Panc1 (cell line): Measurements from ENCODE around the gene APOBEC3A. TPM values are rescaled to one million over a fixed set of nuclear protein-coding genes. Genes with fewer than 3 reads are reported as not detected.

Experiments
- ATAC-seq: fragments of 200-7000 bp; cut with Tn5 transposase; 2 replicates; pipeline ENCODE4 v1.9.1; 2020; ENCODE audit warnings: mild to moderate bottlenecking, moderate library complexity
- BruUV-seq: library from RNA; stranded (reverse); fragments of 400-500 nt; replicated peaks from 2 replicates; lab custom pipeline; 2021; lab: Mats Ljungman, UMichigan
- CTCF ChIA-PET: fragments of 300-600 bp; sonication (Branson Sonifier 250); formaldehyde crosslinking; loops from one replicate; lab custom pipeline; 2022; ENCODE audit warnings: antibody characterized with exemption; lab: Charles Lee
- POLR2A ChIA-PET: fragments of 300-600 bp; sonication (Branson Sonifier 250); formaldehyde crosslinking; loops from one replicate; lab custom pipeline; 2022; ENCODE audit warnings: antibody characterized with exemption; lab: Charles Lee
- DNase-seq: peaks from one replicate; pipeline ENCODE4 v3.0.0-alpha.2; 2010; ENCODE audit warnings: low read depth, low spot score
- H3K27ac ChIP-seq: 2 replicates; pipeline ENCODE4 v1.5.1; 2011; ENCODE audit warnings: mild to moderate bottlenecking, low read length, inconsistent platforms
- H3K27me3 ChIP-seq: fragments of 200-500 bp; sonication (Bioruptor generic); 2 replicates; pipeline ENCODE4 v1.6.0; 2014; ENCODE audit warnings: low read length, inconsistent platforms; ENCODE audit not compliant: control insufficient read depth, insufficient read depth
- H3K36me3 ChIP-seq: fragments of 200-500 bp; sonication (Bioruptor generic); 2 replicates; pipeline ENCODE4 v1.5.1; 2014; ENCODE audit warnings: inconsistent platforms, mild to moderate bottlenecking, low read length, moderate library complexity; ENCODE audit not compliant: control insufficient read depth, insufficient read depth
- H3K4me1 ChIP-seq: 2 replicates; pipeline ENCODE4 v1.5.1; 2011; ENCODE audit warnings: inconsistent platforms, mild to moderate bottlenecking, low read length, moderate library complexity; ENCODE audit not compliant: control insufficient read depth, insufficient read depth
- H3K4me3 ChIP-seq, 2 experiments: 2 replicates each; pipeline ENCODE4 v1.5.1; 2011 to 2012; ENCODE audit warnings: low read depth in 2 of 2, low read length in 2 of 2, mild to moderate bottlenecking in 2 of 2, inconsistent platforms in 1 of 2, moderate library complexity in 1 of 2
- H3K9me3 ChIP-seq: fragments of 200-500 bp; sonication (Bioruptor generic); 2 replicates; pipeline ENCODE4 v1.5.1; 2014; ENCODE audit warnings: low read depth, mild to moderate bottlenecking, inconsistent platforms, low read length, moderate library complexity; ENCODE audit not compliant: control insufficient read depth, insufficient read depth
- CTCF ChIP-seq: fragments of 450-650 bp; IDR thresholded peaks from 2 replicates; pipeline ENCODE4 v1.5.1; 2017; ENCODE audit warnings: mild to moderate bottlenecking
- POLR2AphosphoS5 ChIP-seq: IDR thresholded peaks from 2 replicates; pipeline ENCODE4 v1.6.1; 2012; ENCODE audit warnings: mild to moderate bottlenecking, low read depth, low read length, moderate library complexity
- SIN3A ChIP-seq: IDR thresholded peaks from 2 replicates; pipeline ENCODE4 v1.6.1; 2012; ENCODE audit warnings: low read depth, mild to moderate bottlenecking, low read length, moderate library complexity, borderline replicate concordance; ENCODE audit not compliant: insufficient read depth
- TCF7L2 ChIP-seq: IDR thresholded peaks from 2 replicates; pipeline ENCODE4 v1.6.1; 2011; ENCODE audit warnings: mild to moderate bottlenecking, low read depth, low read length, inconsistent platforms
- in situ Hi-C: cut with HindIII; loops from 2 replicates; pipeline ENCODE4 v1.10.0; 2016; ENCODE audit warnings: low sequenced_read_pairs, low pct_unique_long_range_greater_than_20kb
- intact Hi-C: fragments of 100-400 bp; cut with micrococcal nuclease; formaldehyde crosslinking; loops from one replicate; pipeline ENCODE4 v1.10.0; 2022; ENCODE audit not compliant: unreplicated experiment
- total RNA-seq: library from RNA; stranded (reverse); gene quantifications from one replicate; pipeline ENCODE4 v1.2.1, GENCODE V29; 2021; ENCODE audit not compliant: unreplicated experiment
- TF ChIP-seq, protein P1 (sequence below), 2 experiments: IDR thresholded peaks; 2 replicates each; pipeline ENCODE4 v1.6.1; 2011 to 2012; ENCODE audit warnings: low read depth in 2 of 2, control low read depth in 1 of 2, low read length in 1 of 2, mild to moderate bottlenecking in 1 of 2, moderate library complexity in 1 of 2; ENCODE audit not compliant: insufficient read depth in 1 of 2

Gene APOBEC3A
- total RNA-seq, 1 experiment from 2014 or later: not detected

- in situ Hi-C loops: no loop called here
- BruUV-seq: no TSS peak
- intact Hi-C loops: loop anchor here (10.0 kb wide), 1 partner anchor 51 kb away; the partner anchor contains the start of gene CBX6
- Histone ChIP-seq H3K4me3 (no peak overlapping the region), H3K27me3 (no peaks in the 10 kb centered on the region), H3K27ac (peak overlapping the region; percentile 80), H3K9me3 (no peaks in the 10 kb centered on the region), H3K4me1 (peaks cover 20% of the 10 kb centered on the region), H3K36me3 (no peaks in the 10 kb centered on the region)
- TF ChIP-seq TCF7L2 (no peak), SIN3A (no peak)
- TF ChIP-seq, protein P1, sequence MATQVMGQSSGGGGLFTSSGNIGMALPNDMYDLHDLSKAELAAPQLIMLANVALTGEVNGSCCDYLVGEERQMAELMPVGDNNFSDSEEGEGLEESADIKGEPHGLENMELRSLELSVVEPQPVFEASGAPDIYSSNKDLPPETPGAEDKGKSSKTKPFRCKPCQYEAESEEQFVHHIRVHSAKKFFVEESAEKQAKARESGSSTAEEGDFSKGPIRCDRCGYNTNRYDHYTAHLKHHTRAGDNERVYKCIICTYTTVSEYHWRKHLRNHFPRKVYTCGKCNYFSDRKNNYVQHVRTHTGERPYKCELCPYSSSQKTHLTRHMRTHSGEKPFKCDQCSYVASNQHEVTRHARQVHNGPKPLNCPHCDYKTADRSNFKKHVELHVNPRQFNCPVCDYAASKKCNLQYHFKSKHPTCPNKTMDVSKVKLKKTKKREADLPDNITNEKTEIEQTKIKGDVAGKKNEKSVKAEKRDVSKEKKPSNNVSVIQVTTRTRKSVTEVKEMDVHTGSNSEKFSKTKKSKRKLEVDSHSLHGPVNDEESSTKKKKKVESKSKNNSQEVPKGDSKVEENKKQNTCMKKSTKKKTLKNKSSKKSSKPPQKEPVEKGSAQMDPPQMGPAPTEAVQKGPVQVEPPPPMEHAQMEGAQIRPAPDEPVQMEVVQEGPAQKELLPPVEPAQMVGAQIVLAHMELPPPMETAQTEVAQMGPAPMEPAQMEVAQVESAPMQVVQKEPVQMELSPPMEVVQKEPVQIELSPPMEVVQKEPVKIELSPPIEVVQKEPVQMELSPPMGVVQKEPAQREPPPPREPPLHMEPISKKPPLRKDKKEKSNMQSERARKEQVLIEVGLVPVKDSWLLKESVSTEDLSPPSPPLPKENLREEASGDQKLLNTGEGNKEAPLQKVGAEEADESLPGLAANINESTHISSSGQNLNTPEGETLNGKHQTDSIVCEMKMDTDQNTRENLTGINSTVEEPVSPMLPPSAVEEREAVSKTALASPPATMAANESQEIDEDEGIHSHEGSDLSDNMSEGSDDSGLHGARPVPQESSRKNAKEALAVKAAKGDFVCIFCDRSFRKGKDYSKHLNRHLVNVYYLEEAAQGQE (IDR thresholded peaks at IDR 0.05; ENCODE audit: insufficient read depth in 1 of 2, low read depth in 2 of 2, low read length in 1 of 2): no peak
- DNase-seq: no peak
- ChIA-PET CTCF (no interaction called here), POLR2A (no interaction called here)
- ATAC-seq: no peak
Measured at GRCh38 chr22:38925571-38926041, 31.8 kb upstream of the APOBEC3A start.

GRCh38 chr22:38927033-38927781 lies 30.2 kb upstream of the APOBEC3A start:
- no TSS peak for BruUV-seq
- Histone ChIP-seq H3K27ac (peak overlapping the region; percentile 54), H3K27me3 (no peaks in the 10 kb centered on the region), H3K36me3 (no peaks in the 10 kb centered on the region), H3K4me1 (peaks cover 20% of the 10 kb centered on the region), H3K9me3 (no peaks in the 10 kb centered on the region), H3K4me3 (peak overlapping the region; percentile 41 to 55)
- DNase-seq (peak; percentile 47), ATAC-seq (peak; percentile 93)
- intact Hi-C loops: loop anchor here (10.0 kb wide), 1 partner anchor 52 kb away; the partner anchor contains the start of gene CBX6
- in situ Hi-C loops: no loop called here
- CTCF ChIA-PET: interaction anchor here (0.5 to 1.2 kb wide), 6 partner anchors 30 to 660 kb away, joined by 3 to 9 read pairs (median 5); partner anchors contain the start of gene APOBEC3A
- POLR2A ChIA-PET: no interaction called here
- TF ChIP-seq SIN3A (no peak), POLR2AphosphoS5 (no peak), CTCF (peak; percentile 93), TCF7L2 (no peak)
- TF ChIP-seq, protein P1 (IDR thresholded peaks at IDR 0.05; ENCODE audit: insufficient read depth in 1 of 2, low read depth in 2 of 2, low read length in 1 of 2): 0 out of 4 replicates have a peak, but pooled peaks of 1 of the 2 experiments have one; percentile 13
